Natural killer cell (primary cell): ENCODE data around the gene MTG2. TPM values are rescaled to one million over a fixed set of nuclear protein-coding genes. Genes with fewer than 3 reads are reported as not detected.

Source experiments
- ATAC-seq, 3 donors: fragments of 150-1000 bp in 2 of 3; fragments of 200-7000 bp in 1 of 3; cut with Tn5 transposase; 1 replicate in 1 of 3; 2 replicates in 2 of 3; pipeline ENCODE4 v1.10.0; 2021; ENCODE audit warnings: mild to moderate bottlenecking in 2 of 3, moderate library complexity in 2 of 3
- DNase-seq, 2 donors: peaks; one replicate each; pipeline versions ENCODE4 v3.0.0 to v3.0.0-alpha.2; 2013 to 2021; ENCODE audit warnings: mixed read lengths in 1 of 2
- H3K27ac ChIP-seq: one replicate; pipeline ENCODE4 v1.5.1; 2013; ENCODE audit warnings: mild to moderate bottlenecking, low read length
- H3K27me3 ChIP-seq: one replicate; pipeline ENCODE4 v1.6.1; 2013; ENCODE audit warnings: low read length; ENCODE audit not compliant: control insufficient read depth, insufficient read depth
- H3K36me3 ChIP-seq: one replicate; pipeline ENCODE4 v1.6.1; 2013; ENCODE audit warnings: low read length; ENCODE audit not compliant: control insufficient read depth, insufficient read depth
- H3K4me1 ChIP-seq: one replicate; pipeline ENCODE4 v1.6.1; 2013; ENCODE audit warnings: low read length; ENCODE audit not compliant: control insufficient read depth, insufficient read depth
- H3K4me3 ChIP-seq: one replicate; pipeline ENCODE4 v1.5.1; 2013; ENCODE audit warnings: low read length
- H3K9me3 ChIP-seq: one replicate; pipeline ENCODE4 v1.6.1; 2013; ENCODE audit warnings: low read length; ENCODE audit not compliant: control insufficient read depth, insufficient read depth
- H3K27ac Mint-ChIP-seq, 2 donors: one replicate each; pipeline ENCODE4 v1.8.0; 2022; ENCODE audit warnings: mild to moderate bottlenecking in 2 of 2, mixed read lengths in 2 of 2, moderate library complexity in 1 of 2
- H3K27me3 Mint-ChIP-seq, 2 donors: one replicate each; pipeline ENCODE4 v1.8.0; 2022; ENCODE audit warnings: low read depth in 2 of 2, mixed read lengths in 2 of 2
- H3K36me3 Mint-ChIP-seq: one replicate; pipeline ENCODE4 v1.8.0; 2022; ENCODE audit warnings: mixed read lengths
- H3K4me1 Mint-ChIP-seq, 2 donors: one replicate each; pipeline ENCODE4 v1.8.0; 2022; ENCODE audit warnings: mixed read lengths in 2 of 2
- H3K4me3 Mint-ChIP-seq: one replicate; pipeline ENCODE4 v1.8.0; 2022; ENCODE audit warnings: mild to moderate bottlenecking, moderate library complexity, mixed read lengths
- H3K9me3 Mint-ChIP-seq, 2 donors: one replicate each; pipeline ENCODE4 v1.8.0; 2022; ENCODE audit warnings: mixed read lengths in 2 of 2
- CTCF ChIP-seq: fragments of 200-600 bp; IDR thresholded peaks from one replicate; pipeline ENCODE4 v1.8.0; 2022; ENCODE audit warnings: antibody characterized with exemption
- WGBS: methylation state at CpG from one replicate; pipeline ENCODE4 v1.1.7; 2013; ENCODE audit warnings: missing lambda C conversion rate; ENCODE audit not compliant: insufficient coverage; 5-methylcytosine and 5-hydroxymethylcytosine counted together
- intact Hi-C: fragments of 100-400 bp; cut with micrococcal nuclease; formaldehyde crosslinking; loops from one replicate; pipeline ENCODE4 v1.14.2; 2022
- total RNA-seq, 4 donors: library from RNA; stranded (reverse); fragments of 120-200 nt in 1 of 4; gene quantifications; one replicate each; pipeline versions ENCODE4 v1.2.3 to v1.2.4, GENCODE V29; 2013 to 2022

Gene MTG2
- total RNA-seq, 3 donors from 2014 or later (not counting 1 experiment from before 2014, with no cell fraction given): 16.8 to 25.8 (median 25.3) TPM

GRCh38 chr20:62160876-62161275 is 22.0 kb upstream of the MTG2 start:
- no peak for DNase-seq
- H3K27me3 Mint-ChIP-seq: no peaks in the 10 kb centered on the region
- WGBS: 97% methylated on average over 17 of the region's 17 CpGs
- Histone ChIP-seq H3K4me3 (no peak overlapping the region), H3K9me3 (no peaks in the 10 kb centered on the region), H3K27ac (no peak overlapping the region), H3K4me1 (peaks cover 18% of the 10 kb centered on the region), H3K36me3 (peaks cover 22% of the 10 kb centered on the region), H3K27me3 (no peaks in the 10 kb centered on the region)
- intact Hi-C loops: no loop called here
- H3K4me1 Mint-ChIP-seq: peaks cover 5 to 11% of the 10 kb centered on the region in 2 donors
- TF ChIP-seq CTCF: no peak
- H3K9me3 Mint-ChIP-seq: no peaks in the 10 kb centered on the region
- H3K36me3 Mint-ChIP-seq: no peaks in the 10 kb centered on the region
- ATAC-seq: no peak
- no peak overlapping the region for H3K27ac Mint-ChIP-seq
- no peak overlapping the region for H3K4me3 Mint-ChIP-seq

- no peaks in the 10 kb centered on the region for H3K27me3 ChIP-seq
- no peaks in the 10 kb centered on the region for H3K27me3 Mint-ChIP-seq
- H3K4me3 Mint-ChIP-seq: no peak overlapping the region
- peaks cover 22% of the 10 kb centered on the region for H3K36me3 ChIP-seq
- no peak for TF ChIP-seq CTCF
- no peaks in the 10 kb centered on the region for H3K36me3 Mint-ChIP-seq
- ATAC-seq: no peak
- no peak for DNase-seq
- no peak overlapping the region for H3K27ac Mint-ChIP-seq
- 97% methylated on average over 17 of the region's 17 CpGs for WGBS
- H3K4me1 Mint-ChIP-seq: peaks cover under 1 to 6% of the 10 kb centered on the region in 2 donors
- peaks cover 18% of the 10 kb centered on the region for H3K4me1 ChIP-seq
- no peaks in the 10 kb centered on the region for H3K9me3 Mint-ChIP-seq
- H3K27ac ChIP-seq: no peak overlapping the region
- intact Hi-C loops: no loop called here
- no peak overlapping the region for H3K4me3 ChIP-seq
- no peaks in the 10 kb centered on the region for H3K9me3 ChIP-seq
Measured at GRCh38 chr20:62161347-62161746, 21.5 kb upstream of the MTG2 start.

GRCh38 chr20:62162765-62163484 is 19.9 kb upstream of the MTG2 start:
- no peaks in the 10 kb centered on the region for H3K27me3 ChIP-seq
- WGBS: 97% methylated on average over 38 of the region's 38 CpGs
- H3K27ac ChIP-seq: no peak overlapping the region
- H3K36me3 ChIP-seq: peaks cover 22% of the 10 kb centered on the region
- H3K4me3 Mint-ChIP-seq: no peak overlapping the region
- no peaks in the 10 kb centered on the region for H3K9me3 Mint-ChIP-seq
- H3K27me3 Mint-ChIP-seq: no peaks in the 10 kb centered on the region
- no peaks in the 10 kb centered on the region for H3K9me3 ChIP-seq
- ATAC-seq: no peak
- intact Hi-C loops: no loop called here
- TF ChIP-seq CTCF: no peak
- no peak for DNase-seq
- peaks cover 6% of the 10 kb centered on the region for H3K4me1 ChIP-seq
- H3K36me3 Mint-ChIP-seq: no peaks in the 10 kb centered on the region
- peaks cover 0 to 6% of the 10 kb centered on the region in 2 donors for H3K4me1 Mint-ChIP-seq
- no peak overlapping the region for H3K4me3 ChIP-seq
- H3K27ac Mint-ChIP-seq: no peak overlapping the region

- WGBS: 97% methylated on average over 25 of the region's 25 CpGs
- no peaks in the 10 kb centered on the region for H3K36me3 Mint-ChIP-seq
- H3K9me3 ChIP-seq: no peaks in the 10 kb centered on the region
- H3K36me3 ChIP-seq: peaks cover 22% of the 10 kb centered on the region
- peaks cover 6% of the 10 kb centered on the region for H3K4me1 ChIP-seq
- H3K27me3 Mint-ChIP-seq: no peaks in the 10 kb centered on the region
- no peak overlapping the region for H3K4me3 ChIP-seq
- no peak overlapping the region for H3K27ac ChIP-seq
- intact Hi-C loops: no loop called here
- H3K4me3 Mint-ChIP-seq: no peak overlapping the region
- DNase-seq (no peak), ATAC-seq (no peak)
- no peak overlapping the region for H3K27ac Mint-ChIP-seq
- H3K27me3 ChIP-seq: no peaks in the 10 kb centered on the region
- no peaks in the 10 kb centered on the region for H3K9me3 Mint-ChIP-seq
- peaks cover 0 to 6% of the 10 kb centered on the region in 2 donors for H3K4me1 Mint-ChIP-seq
- TF ChIP-seq CTCF: no peak
Measured at GRCh38 chr20:62163485-62163865, 19.4 kb upstream of the MTG2 start.
